PC-9 (cell line): ENCODE results near the gene AKAP8.

Source experiments
- CTCF ChIP-seq: fragments of 200-600 bp; sonication (generic); conservative IDR thresholded peaks from 2 replicates; pipeline ENCODE4 v1.6.1; 2017; ENCODE audit warnings: mixed run types, antibody characterized with exemption, mild to moderate bottlenecking, moderate library complexity
- EZH2 ChIP-seq: fragments of 200-600 bp; sonication (generic); IDR thresholded peaks from 2 replicates; pipeline ENCODE4 v1.8.0; 2017; ENCODE audit warnings: antibody characterized with exemption, low read depth

GRCh38 chr19:15399635-15400034 lies 20.0 kb upstream of the AKAP8 start:
- TF ChIP-seq CTCF (no peak), EZH2 (no peak)
